Vagina (tissue), 2 donors: ENCODE results near the gene ITPRIP. TPM values are rescaled to one million over a fixed set of nuclear protein-coding genes. Genes with fewer than 3 reads are reported as not detected.

ENCODE experiments used
- DNase-seq, 2 donors: peaks; one replicate each; pipeline ENCODE4 v3.0.0-alpha.2; 2017; ENCODE audit errors: extremely low spot score in 2 of 2
- H3K27ac ChIP-seq: fragments of 200-600 bp; sonication (generic); one replicate; pipeline ENCODE4 v1.5.1; 2019
- H3K27me3 ChIP-seq: fragments of 200-600 bp; sonication (generic); one replicate; pipeline ENCODE4 v1.5.1; 2019
- H3K36me3 ChIP-seq, 2 donors: fragments of 200-600 bp; sonication (generic); one replicate each; pipeline ENCODE4 v1.5.1; 2017 to 2019
- H3K4me1 ChIP-seq: fragments of 200-600 bp; sonication (generic); one replicate; pipeline ENCODE4 v1.5.1; 2019
- H3K4me3 ChIP-seq, 2 donors: fragments of 200-600 bp; sonication (generic); 1 replicate in 1 of 2; 2 replicates in 1 of 2; pipeline ENCODE4 v1.5.1; 2016 to 2019
- H3K9me3 ChIP-seq: fragments of 200-600 bp; sonication (generic); one replicate; pipeline ENCODE4 v1.5.1; 2019
- CTCF ChIP-seq, 3 experiments: fragments of 450-650 bp in 2 of 3; fragments of 200-600 bp in 1 of 3; sonication (generic) in 1 of 3; IDR thresholded peaks; one replicate each; pipeline ENCODE4 v1.5.1; 2017 to 2019; ENCODE audit warnings: antibody characterized with exemption in 3 of 3, mild to moderate bottlenecking in 2 of 3, moderate library complexity in 2 of 3
- POLR2A ChIP-seq, 2 donors: fragments of 450-650 bp; IDR thresholded peaks; one replicate each; pipeline ENCODE4 v1.6.1; 2017; ENCODE audit warnings: antibody characterized with exemption in 2 of 2, mild to moderate bottlenecking in 2 of 2, moderate library complexity in 2 of 2
- POLR2AphosphoS5 ChIP-seq, 2 donors: sonication (generic); formaldehyde crosslinking; IDR thresholded peaks; one replicate each; pipeline ENCODE4 v1.9.0; 2017; ENCODE audit warnings: antibody characterized with exemption in 2 of 2, mild to moderate bottlenecking in 2 of 2, low read depth in 1 of 2; ENCODE audit not compliant: insufficient read depth in 1 of 2
- intact Hi-C: fragments of 100-400 bp; cut with DNase I; formaldehyde crosslinking; loops from one replicate; pipeline ENCODE4 v1.15.1; 2023
- total RNA-seq: library from RNA; depleted of rRNA; stranded (reverse); fragments of >200 nt; gene quantifications from one replicate; pipeline ENCODE4 v1.2.3, GENCODE V29; 2016

ITPRIP gene
- total RNA-seq, 1 donor from 2014 or later = 85.7 TPM

- TF ChIP-seq POLR2AphosphoS5 (IDR thresholded peaks at IDR 0.05; ENCODE audit: insufficient read depth in 1 of 2, low read depth in 1 of 2) (no peak), POLR2A (IDR thresholded peaks at IDR 0.05) (no peak), CTCF (IDR thresholded peaks at IDR 0.05) (no peak)
- no peaks in the 10 kb centered on the region for H3K27me3 ChIP-seq
- no peak for DNase-seq
These were observed 36.3 kb upstream of the ITPRIP start for GRCh38 chr10:104374591-104374990.

GRCh38 chr10:104371753-104372152 is 33.5 kb upstream of the ITPRIP start:
- no peak for DNase-seq
- intact Hi-C loops = no loop called here
- no peaks in the 10 kb centered on the region for H3K9me3 ChIP-seq
- TF ChIP-seq POLR2AphosphoS5 (IDR thresholded peaks at IDR 0.05; ENCODE audit: insufficient read depth in 1 of 2, low read depth in 1 of 2) (no peak), POLR2A (IDR thresholded peaks at IDR 0.05) (no peak), CTCF (IDR thresholded peaks at IDR 0.05) (no peak)
- H3K4me1 ChIP-seq = no peaks in the 10 kb centered on the region
- no peaks in the 10 kb centered on the region for H3K27me3 ChIP-seq
- no peak overlapping the region for H3K4me3 ChIP-seq
- no peak overlapping the region for H3K27ac ChIP-seq
- no peaks in the 10 kb centered on the region for H3K36me3 ChIP-seq

More at GRCh38 chr10:104374591-104374990, 36.3 kb upstream of the ITPRIP start:
- Histone ChIP-seq H3K4me1 (no peaks in the 10 kb centered on the region), H3K36me3 (no peaks in the 10 kb centered on the region), H3K27ac (no peak overlapping the region), H3K9me3 (no peaks in the 10 kb centered on the region), H3K4me3 (no peak overlapping the region)
- intact Hi-C loops = no loop called here

- H3K4me1 ChIP-seq = no peaks in the 10 kb centered on the region
- H3K36me3 ChIP-seq = no peaks in the 10 kb centered on the region
- no peak overlapping the region for H3K4me3 ChIP-seq
- intact Hi-C loops = no loop called here
- no peaks in the 10 kb centered on the region for H3K9me3 ChIP-seq
- no peak for DNase-seq
- H3K27me3 ChIP-seq = no peaks in the 10 kb centered on the region
- TF ChIP-seq POLR2A (IDR thresholded peaks at IDR 0.05) (no peak), CTCF (IDR thresholded peaks at IDR 0.05) (no peak), POLR2AphosphoS5 (IDR thresholded peaks at IDR 0.05; ENCODE audit: insufficient read depth in 1 of 2, low read depth in 1 of 2) (no peak)
- H3K27ac ChIP-seq = no peak overlapping the region
These were observed 30.1 kb upstream of the ITPRIP start for GRCh38 chr10:104368381-104368780.

DNA sequence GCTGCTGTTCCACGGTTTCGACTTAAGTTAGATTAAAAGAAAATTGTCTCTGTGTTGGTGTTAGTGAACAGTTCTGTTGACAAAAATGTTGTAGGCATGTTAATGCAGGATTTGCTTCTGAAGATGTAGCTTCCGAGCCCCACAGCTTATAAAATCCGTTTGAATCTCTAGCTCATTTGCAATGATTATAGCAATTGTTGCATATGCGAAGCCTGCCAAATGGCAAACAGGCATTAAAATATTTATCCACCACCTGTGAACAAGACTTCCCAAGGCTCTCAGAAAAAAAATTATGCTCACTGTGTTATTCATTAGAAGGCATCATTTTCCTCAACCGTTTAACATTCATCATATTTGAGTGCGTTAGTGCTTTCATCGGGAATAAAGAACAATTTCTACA is 29.6 kb upstream of the ITPRIP start:
- DNase-seq = no peak
- H3K9me3 ChIP-seq = no peaks in the 10 kb centered on the region
- no peaks in the 10 kb centered on the region for H3K36me3 ChIP-seq
- TF ChIP-seq POLR2AphosphoS5 (IDR thresholded peaks at IDR 0.05; ENCODE audit: insufficient read depth in 1 of 2, low read depth in 1 of 2) = no peak
- TF ChIP-seq POLR2A (IDR thresholded peaks at IDR 0.05) = no peak
- TF ChIP-seq CTCF (IDR thresholded peaks at IDR 0.05) = no peak
- intact Hi-C loops = no loop called here
- H3K27ac ChIP-seq = no peak overlapping the region
- no peaks in the 10 kb centered on the region for H3K27me3 ChIP-seq
- no peak overlapping the region for H3K4me3 ChIP-seq
- H3K4me1 ChIP-seq = no peaks in the 10 kb centered on the region

DNA sequence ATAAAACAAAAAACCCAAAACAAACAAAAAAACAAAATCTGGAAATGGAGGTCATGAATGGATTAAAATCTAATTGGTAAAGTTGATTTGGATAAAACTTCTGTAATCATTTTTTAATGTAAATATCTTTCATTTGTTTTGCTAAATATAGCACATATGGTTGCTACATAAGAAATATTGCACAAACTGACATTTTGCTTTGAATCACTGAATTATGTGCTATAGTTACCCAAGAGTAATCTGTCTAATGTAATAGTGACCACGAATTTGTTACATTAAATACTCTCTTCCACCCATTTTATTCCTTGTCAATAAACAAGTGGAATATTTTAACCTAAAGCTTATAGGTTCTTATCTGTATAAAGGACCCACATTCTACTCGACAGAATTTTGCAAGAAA is 21.5 kb upstream of the ITPRIP start:
- intact Hi-C loops = no loop called here
- TF ChIP-seq POLR2AphosphoS5 (IDR thresholded peaks at IDR 0.05; ENCODE audit: insufficient read depth in 1 of 2, low read depth in 1 of 2) (no peak), POLR2A (IDR thresholded peaks at IDR 0.05) (no peak), CTCF (IDR thresholded peaks at IDR 0.05) (no peak)

More for the DNA sequence above, 21.5 kb upstream of the ITPRIP start:
- Histone ChIP-seq H3K9me3 (no peaks in the 10 kb centered on the region), H3K4me1 (no peaks in the 10 kb centered on the region), H3K36me3 (no peaks in the 10 kb centered on the region), H3K4me3 (no peak overlapping the region), H3K27me3 (no peaks in the 10 kb centered on the region), H3K27ac (no peak overlapping the region)
- no peak for DNase-seq
